K562 (cell line): ENCODE measurements around the gene KNSTRN. TPM values are rescaled to one million over a fixed set of nuclear protein-coding genes. Genes with fewer than 3 reads are reported as not detected.

Experiments
- CAMTA2 ChIP-seq: fragments of 250-450 bp; sonication (Bioruptor Pico); conservative IDR thresholded peaks from 2 replicates; pipeline ENCODE4 v1.5.1; 2022
- ESRRB ChIP-seq: fragments of 250-450 bp; sonication (Bioruptor Pico); IDR thresholded peaks from 2 replicates; pipeline ENCODE4 v1.5.0; 2020; ENCODE audit warnings: mild to moderate bottlenecking, moderate library complexity, borderline replicate concordance
- FOSL1 ChIP-seq: fragments of 200-800 bp; sonication (Bioruptor generic); conservative IDR thresholded peaks from 2 replicates; pipeline ENCODE4 v1.6.1; 2016; ENCODE audit warnings: missing genetic modification characterization, missing compliant biosample characterization
- PHF21A ChIP-seq: fragments of 450-650 bp; IDR thresholded peaks from 2 replicates; pipeline ENCODE4 v1.6.1; 2017; ENCODE audit warnings: low read depth, borderline replicate concordance
- RBM25 ChIP-seq: fragments of 200-400 bp; formaldehyde crosslinking; IDR thresholded peaks from 2 replicates; pipeline ENCODE4 v1.6.1; 2018; ENCODE audit warnings: low read length, low read depth, moderate library complexity; ENCODE audit not compliant: severe bottlenecking
- polyA plus RNA-seq, 8 experiments: library from polyadenylated mRNA; depleted of rRNA in 4 of 8; stranded (reverse) in 5 of 8; unstranded in 3 of 8; fragments of >200 nt; fragmentation: Nextera tagmentation in 2 of 8; fragmentation: Illumina TruSeq in 1 of 8; extraction: Ambion mirVana in 2 of 8; extraction: Trizol in 1 of 8; gene quantifications; 2 replicates each; pipeline versions ENCODE4 v1.2.1 to v1.2.3, GENCODE V29; 2011 to 2014; ENCODE audit warnings: inconsistent platforms in 1 of 8, missing spikeins in 1 of 8
- total RNA-seq, 7 experiments: library from RNA; depleted of rRNA in 6 of 7; stranded (reverse); fragments of >200 nt in 6 of 7; fragmentation: Illumina TruSeq in 2 of 7; extraction: Trizol in 2 of 7; gene quantifications; 2 replicates each; pipeline versions ENCODE4 v1.2.1 to v1.2.3, GENCODE V29; 2011 to 2021; ENCODE audit warnings: low replicate concordance in 1 of 7
- TF ChIP-seq, protein P1 (sequence below): sonication (generic); formaldehyde crosslinking; IDR thresholded peaks from 2 replicates; pipeline ENCODE4 v1.8.1; 2023; ENCODE audit warnings: mild to moderate bottlenecking, missing genetic modification reagents
- TF ChIP-seq, protein P2 (sequence below): fragments of 250-450 bp; sonication (Bioruptor Pico); IDR thresholded peaks from 2 replicates; pipeline ENCODE4 v1.4.0; 2020; ENCODE audit warnings: mild to moderate bottlenecking, moderate library complexity, borderline replicate concordance
- TF ChIP-seq, protein P3 (sequence below), 2 experiments: fragments of 200-800 bp in 1 of 2; sonication (Bioruptor generic) in 1 of 2; sonication (generic) in 1 of 2; formaldehyde crosslinking in 1 of 2; IDR thresholded peaks in 1 of 2; conservative IDR thresholded peaks in 1 of 2; 2 replicates each; pipeline versions ENCODE4 v1.5.0 to v1.6.1; 2016 to 2020; ENCODE audit warnings: missing compliant biosample characterization in 1 of 2, missing genetic modification characterization in 1 of 2, missing genetic modification reagents in 1 of 2
- TF ChIP-seq, protein P4 (sequence below): fragments of 250-450 bp; sonication (Bioruptor Pico); IDR thresholded peaks from 2 replicates; pipeline ENCODE4 v1.8.0; 2022; ENCODE audit warnings: moderate library complexity, mild to moderate bottlenecking, inconsistent platforms
- TF ChIP-seq, protein P5 (sequence below): fragments of 250-450 bp; sonication (Bioruptor Pico); IDR thresholded peaks from 2 replicates; pipeline ENCODE4 v1.5.0; 2021; ENCODE audit warnings: mild to moderate bottlenecking, borderline replicate concordance
- TF ChIP-seq, protein P6 (sequence below), 2 experiments: fragments of 450-650 bp; IDR thresholded peaks; 2 replicates each; pipeline ENCODE4 v1.6.1; 2016

KNSTRN gene
- total and polyA plus RNA-seq, 9 of the 15 experiments (the other 6 are each of a cell fraction or from before 2014, with no cell fraction given), result 48.7 to 88.2 (median 66.3) TPM

DNA sequence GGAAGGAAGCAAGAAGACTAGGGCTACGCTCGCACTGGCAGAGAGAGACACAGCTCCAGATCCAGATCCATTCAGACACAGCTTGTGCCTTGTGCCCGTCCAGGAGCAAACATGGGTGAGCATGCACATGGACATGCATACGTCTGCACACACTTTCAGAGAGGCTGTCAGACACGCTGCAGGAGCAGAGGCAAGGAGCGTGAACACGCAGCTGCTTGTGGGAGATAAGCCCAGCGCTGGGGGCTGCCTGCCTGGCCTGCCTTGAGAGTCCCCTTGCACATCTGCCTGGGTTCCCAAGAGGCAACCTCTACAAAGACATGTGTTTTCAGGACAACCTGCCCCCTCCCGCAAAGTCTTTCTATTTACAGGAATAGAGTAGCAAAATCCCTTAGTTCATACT, 44.7 kb downstream of the KNSTRN start (continued):
- TF ChIP-seq, protein P1, sequence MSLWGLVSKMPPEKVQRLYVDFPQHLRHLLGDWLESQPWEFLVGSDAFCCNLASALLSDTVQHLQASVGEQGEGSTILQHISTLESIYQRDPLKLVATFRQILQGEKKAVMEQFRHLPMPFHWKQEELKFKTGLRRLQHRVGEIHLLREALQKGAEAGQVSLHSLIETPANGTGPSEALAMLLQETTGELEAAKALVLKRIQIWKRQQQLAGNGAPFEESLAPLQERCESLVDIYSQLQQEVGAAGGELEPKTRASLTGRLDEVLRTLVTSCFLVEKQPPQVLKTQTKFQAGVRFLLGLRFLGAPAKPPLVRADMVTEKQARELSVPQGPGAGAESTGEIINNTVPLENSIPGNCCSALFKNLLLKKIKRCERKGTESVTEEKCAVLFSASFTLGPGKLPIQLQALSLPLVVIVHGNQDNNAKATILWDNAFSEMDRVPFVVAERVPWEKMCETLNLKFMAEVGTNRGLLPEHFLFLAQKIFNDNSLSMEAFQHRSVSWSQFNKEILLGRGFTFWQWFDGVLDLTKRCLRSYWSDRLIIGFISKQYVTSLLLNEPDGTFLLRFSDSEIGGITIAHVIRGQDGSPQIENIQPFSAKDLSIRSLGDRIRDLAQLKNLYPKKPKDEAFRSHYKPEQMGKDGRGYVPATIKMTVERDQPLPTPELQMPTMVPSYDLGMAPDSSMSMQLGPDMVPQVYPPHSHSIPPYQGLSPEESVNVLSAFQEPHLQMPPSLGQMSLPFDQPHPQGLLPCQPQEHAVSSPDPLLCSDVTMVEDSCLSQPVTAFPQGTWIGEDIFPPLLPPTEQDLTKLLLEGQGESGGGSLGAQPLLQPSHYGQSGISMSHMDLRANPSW (CRISPR knock-in tag), result no peak
- TF ChIP-seq, protein P2, sequence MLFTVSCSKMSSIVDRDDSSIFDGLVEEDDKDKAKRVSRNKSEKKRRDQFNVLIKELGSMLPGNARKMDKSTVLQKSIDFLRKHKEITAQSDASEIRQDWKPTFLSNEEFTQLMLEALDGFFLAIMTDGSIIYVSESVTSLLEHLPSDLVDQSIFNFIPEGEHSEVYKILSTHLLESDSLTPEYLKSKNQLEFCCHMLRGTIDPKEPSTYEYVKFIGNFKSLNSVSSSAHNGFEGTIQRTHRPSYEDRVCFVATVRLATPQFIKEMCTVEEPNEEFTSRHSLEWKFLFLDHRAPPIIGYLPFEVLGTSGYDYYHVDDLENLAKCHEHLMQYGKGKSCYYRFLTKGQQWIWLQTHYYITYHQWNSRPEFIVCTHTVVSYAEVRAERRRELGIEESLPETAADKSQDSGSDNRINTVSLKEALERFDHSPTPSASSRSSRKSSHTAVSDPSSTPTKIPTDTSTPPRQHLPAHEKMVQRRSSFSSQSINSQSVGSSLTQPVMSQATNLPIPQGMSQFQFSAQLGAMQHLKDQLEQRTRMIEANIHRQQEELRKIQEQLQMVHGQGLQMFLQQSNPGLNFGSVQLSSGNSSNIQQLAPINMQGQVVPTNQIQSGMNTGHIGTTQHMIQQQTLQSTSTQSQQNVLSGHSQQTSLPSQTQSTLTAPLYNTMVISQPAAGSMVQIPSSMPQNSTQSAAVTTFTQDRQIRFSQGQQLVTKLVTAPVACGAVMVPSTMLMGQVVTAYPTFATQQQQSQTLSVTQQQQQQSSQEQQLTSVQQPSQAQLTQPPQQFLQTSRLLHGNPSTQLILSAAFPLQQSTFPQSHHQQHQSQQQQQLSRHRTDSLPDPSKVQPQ, result no peak
- TF ChIP-seq, protein P3, sequence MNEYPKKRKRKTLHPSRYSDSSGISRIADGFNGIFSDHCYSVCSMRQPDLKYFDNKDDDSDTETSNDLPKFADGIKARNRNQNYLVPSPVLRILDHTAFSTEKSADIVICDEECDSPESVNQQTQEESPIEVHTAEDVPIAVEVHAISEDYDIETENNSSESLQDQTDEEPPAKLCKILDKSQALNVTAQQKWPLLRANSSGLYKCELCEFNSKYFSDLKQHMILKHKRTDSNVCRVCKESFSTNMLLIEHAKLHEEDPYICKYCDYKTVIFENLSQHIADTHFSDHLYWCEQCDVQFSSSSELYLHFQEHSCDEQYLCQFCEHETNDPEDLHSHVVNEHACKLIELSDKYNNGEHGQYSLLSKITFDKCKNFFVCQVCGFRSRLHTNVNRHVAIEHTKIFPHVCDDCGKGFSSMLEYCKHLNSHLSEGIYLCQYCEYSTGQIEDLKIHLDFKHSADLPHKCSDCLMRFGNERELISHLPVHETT (CRISPR knock-in tag; conservative IDR thresholded peaks at IDR 0.05 in 1 of 2, IDR thresholded peaks at IDR 0.05 in 1 of 2), result no peak
- no peak for TF ChIP-seq RBM25
- TF ChIP-seq PHF21A, result no peak
- TF ChIP-seq, protein P4, sequence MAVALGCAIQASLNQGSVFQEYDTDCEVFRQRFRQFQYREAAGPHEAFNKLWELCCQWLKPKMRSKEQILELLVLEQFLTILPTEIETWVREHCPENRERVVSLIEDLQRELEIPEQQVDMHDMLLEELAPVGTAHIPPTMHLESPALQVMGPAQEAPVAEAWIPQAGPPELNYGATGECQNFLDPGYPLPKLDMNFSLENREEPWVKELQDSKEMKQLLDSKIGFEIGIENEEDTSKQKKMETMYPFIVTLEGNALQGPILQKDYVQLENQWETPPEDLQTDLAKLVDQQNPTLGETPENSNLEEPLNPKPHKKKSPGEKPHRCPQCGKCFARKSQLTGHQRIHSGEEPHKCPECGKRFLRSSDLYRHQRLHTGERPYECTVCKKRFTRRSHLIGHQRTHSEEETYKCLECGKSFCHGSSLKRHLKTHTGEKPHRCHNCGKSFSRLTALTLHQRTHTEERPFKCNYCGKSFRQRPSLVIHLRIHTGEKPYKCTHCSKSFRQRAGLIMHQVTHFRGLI (CRISPR knock-in tag), result no peak
- TF ChIP-seq FOSL1 (tag), result no peak
- TF ChIP-seq CAMTA2, result no peak
- no peak for TF ChIP-seq ESRRB
- TF ChIP-seq, protein P5, sequence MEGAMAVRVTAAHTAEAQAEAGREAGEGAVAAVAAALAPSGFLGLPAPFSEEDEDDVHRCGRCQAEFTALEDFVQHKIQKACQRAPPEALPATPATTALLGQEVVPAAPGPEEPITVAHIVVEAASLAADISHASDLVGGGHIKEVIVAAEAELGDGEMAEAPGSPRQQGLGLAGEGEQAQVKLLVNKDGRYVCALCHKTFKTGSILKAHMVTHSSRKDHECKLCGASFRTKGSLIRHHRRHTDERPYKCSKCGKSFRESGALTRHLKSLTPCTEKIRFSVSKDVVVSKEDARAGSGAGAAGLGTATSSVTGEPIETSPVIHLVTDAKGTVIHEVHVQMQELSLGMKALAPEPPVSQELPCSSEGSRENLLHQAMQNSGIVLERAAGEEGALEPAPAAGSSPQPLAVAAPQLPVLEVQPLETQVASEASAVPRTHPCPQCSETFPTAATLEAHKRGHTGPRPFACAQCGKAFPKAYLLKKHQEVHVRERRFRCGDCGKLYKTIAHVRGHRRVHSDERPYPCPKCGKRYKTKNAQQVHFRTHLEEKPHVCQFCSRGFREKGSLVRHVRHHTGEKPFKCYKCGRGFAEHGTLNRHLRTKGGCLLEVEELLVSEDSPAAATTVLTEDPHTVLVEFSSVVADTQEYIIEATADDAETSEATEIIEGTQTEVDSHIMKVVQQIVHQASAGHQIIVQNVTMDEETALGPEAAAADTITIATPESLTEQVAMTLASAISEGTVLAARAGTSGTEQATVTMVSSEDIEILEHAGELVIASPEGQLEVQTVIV (CRISPR knock-in tag), result no peak
- TF ChIP-seq, protein P6, sequence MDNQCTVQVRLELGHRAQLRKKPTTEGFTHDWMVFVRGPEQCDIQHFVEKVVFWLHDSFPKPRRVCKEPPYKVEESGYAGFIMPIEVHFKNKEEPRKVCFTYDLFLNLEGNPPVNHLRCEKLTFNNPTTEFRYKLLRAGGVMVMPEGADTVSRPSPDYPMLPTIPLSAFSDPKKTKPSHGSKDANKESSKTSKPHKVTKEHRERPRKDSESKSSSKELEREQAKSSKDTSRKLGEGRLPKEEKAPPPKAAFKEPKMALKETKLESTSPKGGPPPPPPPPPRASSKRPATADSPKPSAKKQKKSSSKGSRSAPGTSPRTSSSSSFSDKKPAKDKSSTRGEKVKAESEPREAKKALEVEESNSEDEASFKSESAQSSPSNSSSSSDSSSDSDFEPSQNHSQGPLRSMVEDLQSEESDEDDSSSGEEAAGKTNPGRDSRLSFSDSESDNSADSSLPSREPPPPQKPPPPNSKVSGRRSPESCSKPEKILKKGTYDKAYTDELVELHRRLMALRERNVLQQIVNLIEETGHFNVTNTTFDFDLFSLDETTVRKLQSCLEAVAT (IDR thresholded peaks at IDR 0.05), result no peak
